Measurements from ENCODE around the gene CELSR1.

GRCh38 chr22:46367707-46368191 lies 169.7 kb downstream of the CELSR1 start:
- TF ChIP-seq TCF7L2 (IDR thresholded peaks at IDR 0.05; ENCODE audit: low read depth, low read length) = no peak
- peak; percentile 92 for TF ChIP-seq CTCF (IDR thresholded peaks at IDR 0.05)
- TF ChIP-seq, protein P1, sequence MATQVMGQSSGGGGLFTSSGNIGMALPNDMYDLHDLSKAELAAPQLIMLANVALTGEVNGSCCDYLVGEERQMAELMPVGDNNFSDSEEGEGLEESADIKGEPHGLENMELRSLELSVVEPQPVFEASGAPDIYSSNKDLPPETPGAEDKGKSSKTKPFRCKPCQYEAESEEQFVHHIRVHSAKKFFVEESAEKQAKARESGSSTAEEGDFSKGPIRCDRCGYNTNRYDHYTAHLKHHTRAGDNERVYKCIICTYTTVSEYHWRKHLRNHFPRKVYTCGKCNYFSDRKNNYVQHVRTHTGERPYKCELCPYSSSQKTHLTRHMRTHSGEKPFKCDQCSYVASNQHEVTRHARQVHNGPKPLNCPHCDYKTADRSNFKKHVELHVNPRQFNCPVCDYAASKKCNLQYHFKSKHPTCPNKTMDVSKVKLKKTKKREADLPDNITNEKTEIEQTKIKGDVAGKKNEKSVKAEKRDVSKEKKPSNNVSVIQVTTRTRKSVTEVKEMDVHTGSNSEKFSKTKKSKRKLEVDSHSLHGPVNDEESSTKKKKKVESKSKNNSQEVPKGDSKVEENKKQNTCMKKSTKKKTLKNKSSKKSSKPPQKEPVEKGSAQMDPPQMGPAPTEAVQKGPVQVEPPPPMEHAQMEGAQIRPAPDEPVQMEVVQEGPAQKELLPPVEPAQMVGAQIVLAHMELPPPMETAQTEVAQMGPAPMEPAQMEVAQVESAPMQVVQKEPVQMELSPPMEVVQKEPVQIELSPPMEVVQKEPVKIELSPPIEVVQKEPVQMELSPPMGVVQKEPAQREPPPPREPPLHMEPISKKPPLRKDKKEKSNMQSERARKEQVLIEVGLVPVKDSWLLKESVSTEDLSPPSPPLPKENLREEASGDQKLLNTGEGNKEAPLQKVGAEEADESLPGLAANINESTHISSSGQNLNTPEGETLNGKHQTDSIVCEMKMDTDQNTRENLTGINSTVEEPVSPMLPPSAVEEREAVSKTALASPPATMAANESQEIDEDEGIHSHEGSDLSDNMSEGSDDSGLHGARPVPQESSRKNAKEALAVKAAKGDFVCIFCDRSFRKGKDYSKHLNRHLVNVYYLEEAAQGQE (IDR thresholded peaks at IDR 0.05; ENCODE audit: insufficient read depth in 1 of 2, low read depth in 2 of 2, low read length in 1 of 2) = no peak
- TF ChIP-seq POLR2AphosphoS5 (IDR thresholded peaks at IDR 0.05; ENCODE audit: low read depth, low read length) = no peak
- no peak for TF ChIP-seq SIN3A (IDR thresholded peaks at IDR 0.05; ENCODE audit: borderline replicate concordance, insufficient read depth, low read depth, low read length)
